Fibroblast of skin of abdomen (primary cell): ENCODE data around the gene PROX2.

ENCODE experiments used
- DNase-seq: peaks from one replicate; pipeline ENCODE4 v3.0.0-alpha.2; 2013

The PROX2 gene

DNA sequence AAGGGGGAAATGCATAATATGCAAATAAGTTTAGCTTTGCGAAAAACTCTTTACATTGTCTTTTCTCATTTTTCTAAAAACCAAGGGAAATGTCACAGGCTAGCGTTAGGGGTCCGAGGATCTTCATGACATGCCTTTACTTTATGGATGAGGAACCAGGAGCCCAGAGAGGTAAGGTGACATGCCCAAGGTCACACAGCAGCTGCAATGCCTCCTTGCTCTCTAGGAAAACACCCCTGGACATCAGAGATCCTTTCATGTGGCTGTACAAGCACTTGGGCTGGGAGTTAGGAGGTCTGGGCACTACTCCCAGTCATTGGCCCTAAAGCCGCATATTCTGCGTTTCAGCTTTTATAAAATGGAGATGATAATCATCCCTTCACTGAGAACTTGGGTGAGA, 741 bp downstream of the PROX2 start:
- DNase-seq: no peak

DNA sequence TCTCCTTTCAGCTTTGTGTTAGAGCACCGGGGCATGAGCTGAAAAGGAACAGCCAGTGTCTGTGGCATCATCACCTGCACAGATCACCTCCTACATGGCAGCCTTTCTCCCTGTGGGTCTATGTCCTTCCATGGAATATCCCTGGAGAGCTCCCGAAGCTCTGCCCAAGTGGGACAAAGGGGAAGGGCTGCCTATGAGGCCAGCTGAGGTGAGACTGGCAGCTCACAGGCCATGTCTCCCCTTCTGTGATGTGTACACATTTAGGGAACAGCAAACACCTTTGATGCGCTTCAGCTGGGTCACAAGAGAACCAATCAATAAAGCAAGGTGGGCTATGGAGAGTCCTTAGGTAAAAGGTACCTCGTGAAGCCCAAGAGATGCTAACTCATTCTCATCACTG, 4.1 kb downstream of the PROX2 start:
- DNase-seq: no peak

DNA sequence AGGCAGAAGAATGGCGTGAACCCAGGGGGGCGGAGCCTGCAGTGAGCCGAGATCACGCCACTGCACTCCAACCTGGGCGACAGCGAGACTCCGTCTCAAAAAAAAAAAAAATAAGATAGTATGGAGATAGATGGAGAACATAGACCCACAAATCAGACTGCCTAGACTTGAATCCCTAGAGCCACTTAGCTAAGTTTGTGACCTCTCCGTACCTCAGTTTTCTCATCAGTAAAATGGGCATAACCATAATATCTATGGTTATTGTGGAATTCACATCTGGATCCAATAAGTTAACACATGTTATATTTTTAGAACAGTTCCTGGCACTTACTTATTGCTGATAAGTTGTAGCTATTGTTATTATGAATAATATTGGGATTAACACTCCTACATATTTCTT, 7.2 kb downstream of the PROX2 start:
- DNase-seq: no peak

DNA sequence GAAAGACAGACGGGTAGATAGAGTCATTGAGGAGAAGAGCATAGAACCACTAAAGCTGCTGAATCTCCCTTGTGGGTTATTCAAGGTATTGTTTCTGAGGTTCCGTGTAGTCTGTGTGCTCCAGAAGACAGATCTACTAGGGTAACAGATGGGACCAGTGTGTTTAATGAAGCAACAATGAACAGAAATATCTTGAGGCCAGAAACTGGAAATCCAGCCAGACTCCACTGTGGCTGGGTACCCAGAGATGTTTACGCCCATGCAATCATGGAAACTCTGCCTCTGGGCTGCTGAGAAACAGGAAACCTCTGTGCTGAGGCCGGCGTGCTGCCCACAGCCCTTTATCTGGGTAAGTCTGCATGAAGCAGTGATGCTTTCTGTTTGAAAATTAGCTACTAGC, 8.3 kb downstream of the PROX2 start:
- peak; percentile 37 for DNase-seq

DNA sequence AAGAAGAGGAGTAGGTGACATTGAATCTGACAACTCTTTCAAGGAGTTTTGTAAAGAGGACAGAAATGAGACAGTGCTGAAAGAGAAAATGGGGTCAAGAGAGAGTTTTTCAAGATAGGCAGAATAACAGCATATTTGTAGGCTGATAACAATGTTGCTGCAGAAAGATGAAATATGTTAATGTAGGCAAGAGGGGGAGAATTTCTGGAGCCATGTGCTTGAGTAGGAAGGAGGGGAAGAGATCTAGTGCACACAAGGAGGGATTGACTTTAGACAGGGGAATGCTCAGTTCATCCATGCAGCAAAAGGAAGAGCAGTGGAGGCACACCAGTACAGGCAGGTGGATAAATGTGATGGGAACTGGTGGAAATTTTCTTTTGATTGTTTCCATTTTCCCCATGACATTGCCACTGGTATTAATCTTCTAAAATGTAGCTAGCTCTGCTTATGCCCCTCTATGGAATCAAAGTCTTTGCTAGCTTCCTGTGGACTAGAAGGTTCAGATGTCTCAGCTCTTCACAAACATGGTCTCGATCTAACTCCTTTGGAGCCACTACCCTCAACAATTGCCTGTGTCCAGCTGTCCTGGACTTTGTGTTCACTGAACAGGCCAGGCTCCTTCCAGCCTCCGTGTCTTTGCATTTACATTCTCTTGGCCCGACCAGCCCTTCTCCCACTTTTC, 9.1 kb downstream of the PROX2 start:
- DNase-seq: no peak

DNA sequence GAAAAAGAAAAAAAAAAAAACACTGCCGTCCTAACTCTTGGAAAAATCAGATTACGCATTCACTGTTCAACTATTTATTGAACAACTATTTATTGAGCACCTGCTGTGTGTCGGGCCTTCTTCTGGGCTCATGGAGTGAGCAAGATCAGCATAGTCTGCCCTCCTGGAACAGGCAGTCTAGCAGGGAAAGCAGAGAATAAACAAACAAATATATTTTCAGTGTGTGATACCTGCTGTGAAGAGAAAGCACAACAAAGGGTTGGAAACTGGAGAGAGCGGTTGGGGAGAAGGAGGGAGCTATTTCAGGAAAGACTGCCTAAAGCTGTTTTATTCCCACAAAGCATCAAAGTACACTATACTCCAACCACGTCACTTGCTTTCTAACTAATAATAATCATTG, 10.8 kb downstream of the PROX2 start:
- no peak for DNase-seq

DNA sequence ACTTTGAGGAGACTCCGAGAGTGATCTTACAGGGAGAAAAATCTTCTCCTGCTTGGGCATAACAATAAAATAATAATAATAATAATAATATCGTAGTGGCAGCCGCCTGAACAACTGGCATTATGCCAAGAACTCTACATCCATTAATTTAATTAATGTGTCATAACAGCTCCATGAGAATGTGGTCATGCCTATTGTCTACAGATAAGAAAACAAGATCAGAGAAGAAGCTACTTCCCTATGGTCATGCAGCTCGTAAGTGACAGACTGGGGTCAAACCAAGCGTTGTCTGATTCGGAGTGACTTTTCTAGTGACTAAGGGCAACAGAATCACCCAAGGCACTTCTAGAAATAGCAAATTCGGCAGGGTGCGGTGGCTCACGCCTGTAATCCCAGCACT, 11.7 kb downstream of the PROX2 start:
- DNase-seq: no peak

DNA sequence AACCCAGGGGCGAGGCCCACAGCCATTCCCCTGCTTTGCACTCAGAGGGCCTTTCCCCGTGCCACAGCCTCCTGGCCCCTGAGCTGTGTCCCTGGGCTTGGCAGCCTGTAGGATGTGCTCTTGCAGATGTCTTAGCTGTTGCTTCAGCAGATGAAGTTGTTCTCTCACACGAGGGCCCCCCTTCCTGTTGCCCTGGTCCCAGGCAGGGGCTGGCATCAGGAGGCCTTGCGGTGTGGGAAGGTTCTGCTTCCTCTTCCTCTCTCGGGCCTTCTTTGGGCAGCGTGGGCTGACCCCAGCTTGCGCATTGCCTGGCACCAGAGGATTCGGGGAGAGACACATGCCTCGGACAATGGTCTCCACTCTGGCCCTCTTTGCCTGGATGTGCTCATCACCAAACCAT, 12.7 kb downstream of the PROX2 start:
- DNase-seq: no peak

DNA sequence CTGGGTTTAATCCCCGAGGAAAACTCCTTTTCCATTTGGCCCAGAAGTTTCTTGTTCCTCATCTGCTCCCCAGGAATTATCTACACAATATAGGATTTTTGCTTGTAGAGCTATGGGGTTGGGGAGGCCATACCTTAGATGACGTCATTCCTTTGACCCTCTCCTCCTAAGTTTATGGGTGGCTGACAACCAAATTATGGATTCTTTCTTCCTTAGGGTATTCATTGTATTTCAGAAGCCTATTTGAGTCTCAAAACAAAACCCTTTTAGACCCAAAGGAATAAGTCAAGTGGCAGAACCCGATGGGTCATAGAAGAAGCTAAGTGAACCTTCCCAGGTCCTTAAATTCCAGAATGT, 14.2 kb downstream of the PROX2 start:
- DNase-seq: no peak

DNA sequence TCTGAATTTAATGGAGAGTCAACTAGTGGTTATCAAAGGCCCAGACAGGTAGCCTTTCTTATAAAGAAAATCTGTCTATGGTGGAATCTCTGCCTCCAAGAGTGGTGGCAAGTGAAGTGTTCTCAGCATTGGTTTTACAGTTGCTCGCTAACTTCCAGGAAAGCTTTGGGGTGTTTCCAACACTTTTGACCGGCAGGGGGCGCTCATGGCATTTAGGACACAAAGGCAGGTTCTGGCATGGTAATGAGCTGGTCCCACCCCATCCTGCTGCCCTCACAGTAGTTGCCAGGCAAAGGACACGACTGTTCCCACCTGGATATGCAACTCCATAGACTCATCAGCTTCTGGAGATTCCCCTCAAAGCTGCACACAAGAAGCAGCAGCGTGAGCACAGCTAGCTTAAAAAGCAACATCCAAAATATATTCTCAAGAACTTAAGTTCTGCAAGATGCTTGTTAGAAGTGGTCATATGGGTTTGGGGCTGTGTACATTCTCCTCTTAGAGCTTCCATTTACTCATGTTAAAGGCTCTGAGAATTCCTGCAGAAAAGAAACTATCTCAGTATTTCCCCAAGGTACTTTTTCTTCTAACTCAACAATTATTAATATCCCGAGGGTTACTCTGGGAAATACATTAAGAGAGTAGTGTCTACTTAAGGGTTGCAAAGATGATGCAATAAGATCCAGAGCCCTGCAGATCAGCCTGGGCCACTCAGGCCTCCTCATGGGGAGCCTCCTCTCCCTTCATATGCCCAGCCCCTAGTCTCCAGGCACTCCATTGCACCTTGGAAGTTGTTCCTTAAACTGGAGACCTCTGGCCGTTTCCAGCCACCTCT, 14.8 kb downstream of the PROX2 start:
- DNase-seq: peak; percentile 85

DNA sequence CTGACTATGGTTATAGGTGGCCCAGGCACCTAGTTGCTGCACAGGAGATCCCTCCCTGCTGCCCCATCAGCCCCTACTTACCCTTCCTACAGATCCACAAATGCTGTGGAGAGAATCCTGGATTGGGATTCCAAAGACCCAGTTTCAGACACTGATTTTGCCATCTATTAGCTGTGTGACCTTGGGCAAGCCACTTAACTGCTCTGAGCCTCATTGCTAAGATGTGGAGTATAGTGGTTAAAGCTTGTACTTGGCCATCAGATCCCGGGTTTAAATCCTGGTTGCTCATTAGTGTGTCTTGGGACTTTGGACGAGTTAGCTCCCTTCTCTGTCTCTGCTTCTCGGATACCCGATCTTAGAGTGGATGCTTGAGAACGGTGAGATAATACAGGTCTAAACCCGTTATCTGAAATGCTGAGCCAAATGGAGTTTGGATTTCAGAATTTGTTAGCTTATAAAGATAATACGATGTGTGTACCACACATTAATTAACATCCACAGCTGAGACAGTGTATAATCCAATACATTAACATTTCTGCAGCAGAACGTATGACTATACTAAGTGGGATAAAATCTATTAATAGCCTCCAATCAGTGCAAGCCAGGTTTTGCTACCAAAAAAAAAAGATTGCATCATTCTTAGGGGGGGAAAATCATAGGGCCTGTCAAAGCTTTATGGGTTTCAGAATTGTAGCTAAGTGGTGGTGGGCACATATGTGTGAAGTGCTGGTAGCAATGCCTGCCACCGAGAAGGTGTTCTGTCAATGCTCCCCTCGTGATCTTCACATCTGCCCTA, 16.0 kb downstream of the PROX2 start:
- peak; percentile 58 for DNase-seq

DNA sequence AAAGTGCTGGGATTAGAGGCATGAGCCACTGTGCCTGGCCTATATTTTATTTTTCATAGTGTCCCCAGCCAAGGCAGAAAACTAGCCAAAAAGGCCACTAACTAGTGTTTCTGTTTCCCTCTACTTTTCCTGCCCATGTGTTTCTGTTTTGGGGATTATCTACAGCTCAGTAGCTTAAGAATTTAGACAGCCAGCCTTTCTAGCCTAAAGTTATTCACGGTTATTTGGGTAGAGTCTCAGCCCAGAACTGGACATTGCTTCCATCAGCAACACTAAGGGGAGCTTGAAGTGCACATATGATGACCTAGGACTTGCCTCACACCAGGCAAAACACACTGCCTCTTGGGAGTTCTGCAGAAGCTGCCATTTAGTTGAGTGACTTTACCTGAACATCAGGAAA, 17.9 kb downstream of the PROX2 start:
- peak; percentile 60 for DNase-seq

DNA sequence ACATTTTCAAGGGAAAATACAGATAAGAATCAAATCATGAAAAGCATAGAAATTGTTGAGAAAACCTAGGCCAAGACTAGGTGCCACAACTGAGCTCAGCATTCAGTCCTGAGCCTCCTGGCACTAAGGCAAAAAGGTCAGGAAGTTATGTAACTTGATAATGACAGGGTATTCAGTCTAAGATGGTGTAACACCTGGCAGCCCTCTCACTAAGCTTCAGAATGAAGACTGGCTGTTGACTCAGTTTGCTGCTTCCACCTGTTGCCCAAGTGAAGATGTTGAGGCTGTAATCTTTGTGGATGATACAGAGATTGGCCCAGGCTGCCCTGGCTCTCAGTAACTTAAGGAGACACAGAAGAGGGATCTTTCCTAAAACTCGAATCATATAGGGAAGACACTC, 19.6 kb downstream of the PROX2 start:
- no peak for DNase-seq

DNA sequence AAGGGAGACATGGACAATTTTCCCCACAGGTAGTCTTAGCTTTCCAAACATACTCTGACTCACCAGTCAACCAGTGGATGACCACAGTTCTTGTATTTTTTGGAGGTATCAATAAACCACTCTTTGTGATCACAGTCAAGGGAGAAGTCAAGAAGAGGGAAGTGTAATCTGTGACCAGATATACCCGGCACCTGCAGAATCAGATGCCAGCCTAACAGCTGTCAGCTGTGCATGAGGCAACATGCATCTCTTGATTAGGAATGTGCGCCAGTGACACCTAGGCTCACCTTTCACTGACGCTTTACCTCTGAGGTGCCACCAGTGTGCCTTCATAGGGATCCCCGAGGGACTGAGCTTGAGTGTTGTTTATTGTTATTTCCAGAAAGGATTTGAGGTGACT, 20.0 kb downstream of the PROX2 start:
- DNase-seq: no peak

DNA sequence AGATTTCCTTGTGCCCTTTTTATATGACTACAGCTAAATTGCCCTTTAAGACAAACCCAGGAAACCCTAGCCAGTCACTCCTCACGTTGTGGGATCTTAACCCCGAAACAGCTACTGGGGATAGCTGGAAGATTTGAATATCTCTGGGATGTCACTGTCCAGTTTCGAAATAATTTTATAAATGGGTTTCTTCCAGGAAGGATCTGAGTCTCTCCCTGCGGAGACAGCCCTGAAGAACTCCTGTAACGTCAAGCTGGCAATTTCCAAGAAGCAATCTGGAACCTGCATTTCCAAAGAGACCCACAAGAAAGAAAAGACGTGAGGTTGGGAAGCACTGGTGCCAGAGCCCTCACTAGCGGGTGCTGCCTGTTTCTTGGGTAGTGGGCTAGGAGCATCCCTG, 20.9 kb downstream of the PROX2 start:
- DNase-seq: no peak

DNA sequence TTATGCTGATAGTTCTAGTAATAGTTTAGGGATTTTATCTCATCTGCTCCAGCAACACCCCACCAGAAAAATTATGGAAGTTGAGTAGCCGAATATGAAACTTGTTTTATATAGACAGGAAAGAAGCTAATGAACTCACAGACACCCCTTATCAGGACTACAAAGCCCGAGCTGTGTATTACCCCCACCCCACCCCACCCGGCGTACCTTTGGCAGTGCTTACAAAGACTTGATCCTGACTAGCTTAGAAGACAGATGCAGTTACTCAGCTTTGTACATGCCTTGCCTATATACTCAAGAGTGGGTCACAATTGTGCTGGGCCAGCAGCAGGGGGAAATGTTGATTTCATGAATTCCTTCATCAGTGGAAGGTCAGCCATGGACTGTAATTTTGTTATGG, 22.4 kb downstream of the PROX2 start:
- DNase-seq: no peak

DNA sequence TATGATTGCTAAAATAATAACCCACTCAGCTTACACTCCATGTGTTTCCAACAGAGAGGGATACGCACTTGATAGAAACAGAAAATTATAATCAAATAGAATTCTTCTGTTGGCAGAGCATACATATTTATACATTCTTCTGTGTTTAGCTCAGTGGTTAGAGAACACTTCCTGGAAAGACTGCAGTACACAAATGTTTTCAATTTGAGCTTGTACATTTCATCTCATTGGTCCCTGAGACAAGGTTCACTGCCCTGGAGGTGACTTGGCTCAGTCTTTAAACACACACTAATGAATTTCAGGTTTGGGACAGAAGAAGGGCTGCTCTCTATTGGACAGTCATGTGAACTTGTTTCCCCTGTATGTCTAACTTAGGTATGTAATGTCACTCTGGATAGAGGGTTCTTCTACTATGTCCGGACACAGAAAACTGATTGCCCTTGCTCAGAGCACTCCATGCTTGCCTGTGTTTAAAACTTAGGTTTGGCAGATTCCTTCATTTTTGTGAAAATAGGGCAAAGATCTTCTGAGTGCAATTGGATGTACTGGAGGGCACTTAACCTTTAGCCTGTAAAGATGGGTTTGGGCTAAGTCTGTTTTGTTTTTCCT, 22.9 kb downstream of the PROX2 start:
- DNase-seq: peak; percentile 84

DNA sequence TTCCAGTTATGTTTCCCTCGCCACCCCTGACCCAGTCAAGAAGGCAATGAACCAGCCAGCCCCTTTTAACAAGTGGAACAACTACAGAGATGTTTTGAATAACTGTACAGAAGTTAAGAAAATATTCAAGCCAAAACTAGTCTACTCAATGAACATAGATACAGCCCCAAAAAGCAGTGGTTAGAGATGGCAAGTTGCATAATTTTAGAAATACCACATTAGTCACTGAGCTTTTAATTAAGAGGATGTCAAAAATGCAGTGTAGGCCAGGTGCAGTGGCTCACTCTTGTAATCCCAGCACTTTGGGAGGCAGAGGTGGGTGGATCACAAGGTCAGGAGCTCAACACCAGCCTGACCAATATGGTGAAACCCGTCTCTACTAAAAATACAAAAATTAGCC, 27.2 kb downstream of the PROX2 start:
- peak; percentile 54 for DNase-seq

DNA sequence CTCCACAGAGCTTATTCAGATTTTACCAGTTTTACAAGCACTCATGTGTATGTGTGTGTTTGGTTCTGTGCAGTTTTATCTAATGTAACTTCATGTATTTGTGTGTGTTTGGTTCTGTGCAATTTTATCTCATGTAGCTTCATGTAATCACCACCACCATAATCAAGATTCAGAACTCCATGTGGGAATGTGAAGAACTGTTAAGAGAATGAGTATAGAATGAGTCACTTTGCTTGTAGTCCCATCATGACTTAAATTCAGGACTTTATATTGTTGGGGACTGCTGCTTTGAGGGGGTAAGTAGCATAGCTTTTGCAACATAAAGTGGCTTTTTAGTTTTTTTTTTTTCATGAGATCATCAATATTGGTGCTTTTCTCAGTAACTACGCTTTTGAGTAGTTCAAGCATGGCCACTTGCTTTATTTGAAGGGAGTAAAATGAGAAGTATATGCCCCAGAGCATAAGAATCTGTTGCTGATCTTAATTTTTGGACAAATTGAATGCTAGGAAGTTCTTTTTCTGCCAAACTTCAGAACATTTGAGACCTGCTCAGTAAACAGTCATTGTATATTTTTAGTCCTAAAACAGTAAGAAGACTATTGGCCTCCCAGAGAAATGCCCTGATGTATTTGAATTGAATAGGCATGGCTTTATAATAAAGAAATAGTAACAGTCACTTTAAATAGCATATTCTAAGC, 28.8 kb downstream of the PROX2 start:
- DNase-seq: peak; percentile 76

DNA sequence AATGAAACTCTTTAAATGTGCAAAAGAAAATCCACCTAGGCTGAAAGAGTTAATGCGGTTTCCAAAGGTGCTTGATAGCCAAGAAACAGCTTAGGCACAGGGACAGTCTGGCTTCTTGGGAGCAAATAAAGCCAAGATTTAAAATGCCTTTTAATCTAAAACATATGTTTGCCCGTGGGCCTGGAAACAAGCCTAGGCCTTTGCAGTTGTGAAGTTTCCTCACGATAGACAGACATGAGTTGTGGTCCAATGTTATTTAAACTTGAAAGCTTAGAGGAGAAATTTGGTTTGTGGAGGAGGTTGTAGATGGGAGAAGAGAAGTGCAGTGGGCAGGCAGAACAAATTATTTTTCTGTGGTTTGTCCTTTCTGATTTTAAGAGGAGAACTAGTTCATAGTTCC, 29.8 kb downstream of the PROX2 start:
- DNase-seq: peak; percentile 87

DNA sequence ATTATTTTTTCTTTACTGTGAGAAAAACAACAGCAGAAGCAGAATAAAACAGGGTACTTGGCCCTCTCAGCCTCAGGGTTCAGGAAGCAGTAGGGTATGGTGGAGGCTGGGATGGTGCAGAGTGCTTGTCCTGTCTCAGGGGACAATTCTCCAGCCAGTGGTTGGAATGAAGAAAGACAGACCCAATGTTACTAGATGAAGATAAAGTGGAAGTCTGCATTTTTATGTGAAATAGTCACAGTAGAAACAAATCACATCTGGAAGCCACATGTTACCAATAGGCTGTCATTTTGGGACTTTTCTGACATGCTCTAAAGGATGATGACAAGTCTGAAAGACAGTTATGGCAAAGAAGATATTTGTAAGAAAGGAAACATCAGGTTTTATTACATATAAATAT, 32.3 kb downstream of the PROX2 start:
- peak; percentile 87 for DNase-seq
